Esophagus muscularis mucosa (tissue), 3 donors: ENCODE results near the gene STK24.

Experiments
- POLR2A ChIP-seq: fragments of 450-650 bp; IDR thresholded peaks from one replicate; pipeline ENCODE4 v1.6.1; 2017; ENCODE audit warnings: antibody characterized with exemption, moderate library complexity, mild to moderate bottlenecking, low read depth
- TF ChIP-seq, protein P1 (sequence below), 3 experiments: fragments of 200-600 bp in 2 of 3; fragments of 450-650 bp in 1 of 3; sonication (generic) in 2 of 3; IDR thresholded peaks; one replicate each; pipeline ENCODE4 v1.5.1; 2017 to 2019; ENCODE audit warnings: antibody characterized with exemption in 3 of 3, mild to moderate bottlenecking in 2 of 3, moderate library complexity in 1 of 3

DNA sequence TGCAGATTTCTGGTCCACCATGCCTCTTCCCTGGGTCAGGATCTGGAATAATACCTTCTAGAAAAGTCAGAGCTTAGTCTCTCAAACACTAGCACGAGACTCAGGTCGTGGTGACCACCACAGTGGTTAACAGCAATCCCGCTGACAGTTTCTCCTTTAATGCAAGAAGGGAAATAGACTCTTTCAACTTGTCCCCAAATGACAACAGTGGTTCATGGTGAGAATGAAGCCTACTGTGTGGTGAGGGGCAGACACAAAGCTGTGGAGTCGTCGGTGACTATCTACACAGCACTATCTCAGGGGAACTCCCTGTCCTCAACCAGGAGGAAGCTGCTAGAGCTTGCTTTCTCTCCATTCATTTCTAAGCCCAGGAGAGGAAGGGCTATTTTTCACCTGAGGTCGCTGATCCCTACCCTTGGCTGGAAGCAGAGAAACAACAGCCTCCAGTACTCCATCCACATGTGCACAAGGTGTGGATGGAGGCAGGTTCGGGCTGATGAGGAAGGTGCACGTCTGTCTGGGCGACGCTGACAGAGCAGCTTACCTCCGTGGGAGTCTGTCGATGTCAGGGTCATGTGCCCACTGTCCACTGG lies 72.4 kb downstream of the STK24 start:
- TF ChIP-seq, protein P1, sequence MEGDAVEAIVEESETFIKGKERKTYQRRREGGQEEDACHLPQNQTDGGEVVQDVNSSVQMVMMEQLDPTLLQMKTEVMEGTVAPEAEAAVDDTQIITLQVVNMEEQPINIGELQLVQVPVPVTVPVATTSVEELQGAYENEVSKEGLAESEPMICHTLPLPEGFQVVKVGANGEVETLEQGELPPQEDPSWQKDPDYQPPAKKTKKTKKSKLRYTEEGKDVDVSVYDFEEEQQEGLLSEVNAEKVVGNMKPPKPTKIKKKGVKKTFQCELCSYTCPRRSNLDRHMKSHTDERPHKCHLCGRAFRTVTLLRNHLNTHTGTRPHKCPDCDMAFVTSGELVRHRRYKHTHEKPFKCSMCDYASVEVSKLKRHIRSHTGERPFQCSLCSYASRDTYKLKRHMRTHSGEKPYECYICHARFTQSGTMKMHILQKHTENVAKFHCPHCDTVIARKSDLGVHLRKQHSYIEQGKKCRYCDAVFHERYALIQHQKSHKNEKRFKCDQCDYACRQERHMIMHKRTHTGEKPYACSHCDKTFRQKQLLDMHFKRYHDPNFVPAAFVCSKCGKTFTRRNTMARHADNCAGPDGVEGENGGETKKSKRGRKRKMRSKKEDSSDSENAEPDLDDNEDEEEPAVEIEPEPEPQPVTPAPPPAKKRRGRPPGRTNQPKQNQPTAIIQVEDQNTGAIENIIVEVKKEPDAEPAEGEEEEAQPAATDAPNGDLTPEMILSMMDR (IDR thresholded peaks at IDR 0.05), result no peak
- no peak for TF ChIP-seq POLR2A
